Left lung (tissue), 10 donors: Measurements from ENCODE around the gene TRRAP. TPM values are rescaled to one million over a fixed set of nuclear protein-coding genes. Genes with fewer than 3 reads are reported as not detected.

Experiments
- ATAC-seq: fragments of 200-7000 bp; cut with Tn5 transposase; one replicate; pipeline ENCODE4 v1.9.1; 2020; ENCODE audit warnings: moderate library complexity
- DNase-seq, 4 donors: peaks; one replicate each; pipeline ENCODE4 v3.0.0-alpha.2; 2013 to 2020
- H3K27ac ChIP-seq, 2 donors: fragments of 200-600 bp; sonication (generic) in 1 of 2; one replicate each; pipeline versions ENCODE4 v1.5.0 to v1.8.0; 2020 to 2021
- H3K27me3 ChIP-seq, 2 donors: fragments of 200-600 bp; sonication (generic) in 1 of 2; one replicate each; pipeline versions ENCODE4 v1.5.0 to v1.8.0; 2020 to 2021
- H3K36me3 ChIP-seq, 2 donors: fragments of 200-600 bp; sonication (generic) in 1 of 2; one replicate each; pipeline versions ENCODE4 v1.5.0 to v1.8.0; 2020 to 2021
- H3K4me1 ChIP-seq, 2 donors: fragments of 200-600 bp; one replicate each; pipeline ENCODE4 v1.8.0; 2021
- H3K4me3 ChIP-seq, 2 donors: fragments of 200-600 bp; sonication (generic) in 1 of 2; one replicate each; pipeline versions ENCODE4 v1.5.0 to v1.8.0; 2020 to 2021; ENCODE audit warnings: mild to moderate bottlenecking in 1 of 2
- H3K9me3 ChIP-seq, 2 donors: fragments of 200-600 bp; sonication (generic) in 1 of 2; one replicate each; pipeline versions ENCODE4 v1.5.0 to v1.8.0; 2020 to 2021
- intact Hi-C, 2 donors: fragments of 100-400 bp; cut with DNase I; formaldehyde crosslinking; loops; one replicate each; pipeline versions ENCODE4 v1.11.2 to v1.14.2; 2022
- polyA plus RNA-seq, 6 donors: library from polyadenylated mRNA; unstranded; fragments of 120-200 nt; gene quantifications; one replicate each; pipeline ENCODE4 v1.2.1, GENCODE V29; 2013; ENCODE audit not compliant: insufficient read length in 6 of 6
- total RNA-seq, 2 donors: library from RNA; stranded (reverse); fragmentation: NEBNext Ultra II Directional; extraction: Animal tissue kit (Norgen Biotek cat#: 25700); gene quantifications; one replicate each; pipeline ENCODE4 v1.2.1, GENCODE V29; 2021
- TF ChIP-seq, protein P1 (sequence below), 2 donors: fragments of 200-600 bp; sonication (generic) in 1 of 2; IDR thresholded peaks; one replicate each; pipeline versions ENCODE4 v1.5.0 to v1.8.0; 2021; ENCODE audit warnings: antibody characterized with exemption in 2 of 2
- donor health status: DM: no; HTN: yes; CAD: no.
- donor health status: DM: no; HTN: no; CAD: no.

TRRAP gene
- total and polyA plus RNA-seq, 8 donors = 32.5 to 40.5 (median 38.2) TPM

DNA sequence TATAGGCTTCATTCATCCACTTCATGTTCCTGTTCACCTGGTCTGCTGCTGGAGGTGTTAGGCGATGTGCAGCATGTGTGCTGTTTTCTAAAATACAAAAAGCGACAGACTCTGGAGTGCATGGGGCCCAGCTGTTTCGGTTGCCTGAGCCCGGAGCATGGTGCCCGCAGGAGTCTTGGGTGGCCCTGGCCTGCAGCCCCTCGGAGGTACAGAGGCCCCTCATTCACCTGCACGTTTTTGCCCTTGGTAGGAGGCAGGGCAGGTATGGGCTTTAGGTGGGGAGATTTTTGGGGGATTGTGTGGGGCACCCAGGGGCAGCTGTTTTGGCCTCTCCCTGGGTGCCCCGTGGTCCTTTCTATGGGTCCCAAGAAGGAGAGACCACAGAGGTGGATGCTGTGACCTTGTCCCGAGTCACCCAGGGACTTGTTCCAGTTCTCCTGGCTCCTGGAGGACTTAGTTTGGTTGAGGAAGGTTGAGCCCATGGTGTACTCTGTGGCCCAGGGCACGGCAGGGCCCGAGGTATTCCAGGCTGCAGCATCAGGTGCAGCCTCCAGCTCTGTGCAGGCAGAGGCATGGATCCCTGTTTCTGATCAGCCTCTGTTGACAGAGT lies 130.7 kb downstream of the TRRAP start:
- Histone ChIP-seq H3K4me3 (no peak overlapping the region), H3K9me3 (no peaks in the 10 kb centered on the region), H3K4me1 (no peaks in the 10 kb centered on the region), H3K36me3 (peaks cover 0 to 99% of the 10 kb centered on the region in 2 donors), H3K27ac (no peak overlapping the region), H3K27me3 (no peaks in the 10 kb centered on the region)
- intact Hi-C loops = no loop called here
- TF ChIP-seq, protein P1, sequence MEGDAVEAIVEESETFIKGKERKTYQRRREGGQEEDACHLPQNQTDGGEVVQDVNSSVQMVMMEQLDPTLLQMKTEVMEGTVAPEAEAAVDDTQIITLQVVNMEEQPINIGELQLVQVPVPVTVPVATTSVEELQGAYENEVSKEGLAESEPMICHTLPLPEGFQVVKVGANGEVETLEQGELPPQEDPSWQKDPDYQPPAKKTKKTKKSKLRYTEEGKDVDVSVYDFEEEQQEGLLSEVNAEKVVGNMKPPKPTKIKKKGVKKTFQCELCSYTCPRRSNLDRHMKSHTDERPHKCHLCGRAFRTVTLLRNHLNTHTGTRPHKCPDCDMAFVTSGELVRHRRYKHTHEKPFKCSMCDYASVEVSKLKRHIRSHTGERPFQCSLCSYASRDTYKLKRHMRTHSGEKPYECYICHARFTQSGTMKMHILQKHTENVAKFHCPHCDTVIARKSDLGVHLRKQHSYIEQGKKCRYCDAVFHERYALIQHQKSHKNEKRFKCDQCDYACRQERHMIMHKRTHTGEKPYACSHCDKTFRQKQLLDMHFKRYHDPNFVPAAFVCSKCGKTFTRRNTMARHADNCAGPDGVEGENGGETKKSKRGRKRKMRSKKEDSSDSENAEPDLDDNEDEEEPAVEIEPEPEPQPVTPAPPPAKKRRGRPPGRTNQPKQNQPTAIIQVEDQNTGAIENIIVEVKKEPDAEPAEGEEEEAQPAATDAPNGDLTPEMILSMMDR (IDR thresholded peaks at IDR 0.05) = no peak
- DNase-seq = peak in 1 of 4 donors; percentile 45
- no peak for ATAC-seq

DNA sequence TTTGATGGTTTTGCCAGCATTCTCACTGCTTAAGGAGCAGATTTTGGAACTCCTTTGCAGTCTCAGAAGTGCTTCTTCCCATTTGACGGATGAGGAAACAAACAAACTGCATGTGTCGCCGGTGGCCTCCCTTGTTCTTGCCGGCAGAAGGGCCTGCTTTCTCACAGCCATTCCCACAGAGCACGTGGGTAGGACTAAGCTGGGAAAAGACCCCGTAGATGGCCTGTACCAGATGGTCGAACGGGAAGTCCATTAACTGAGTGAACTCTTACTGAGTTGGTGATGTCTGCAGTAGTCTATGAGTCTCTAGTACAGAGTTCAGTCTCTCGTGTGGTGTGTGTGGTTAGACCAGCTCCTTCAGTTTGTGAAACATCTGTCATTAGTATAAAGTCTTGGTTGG lies 131.9 kb downstream of the TRRAP start:
- H3K36me3 ChIP-seq = peaks cover 0 to 99% of the 10 kb centered on the region in 2 donors
- intact Hi-C loops = no loop called here
- no peak for ATAC-seq

DNA sequence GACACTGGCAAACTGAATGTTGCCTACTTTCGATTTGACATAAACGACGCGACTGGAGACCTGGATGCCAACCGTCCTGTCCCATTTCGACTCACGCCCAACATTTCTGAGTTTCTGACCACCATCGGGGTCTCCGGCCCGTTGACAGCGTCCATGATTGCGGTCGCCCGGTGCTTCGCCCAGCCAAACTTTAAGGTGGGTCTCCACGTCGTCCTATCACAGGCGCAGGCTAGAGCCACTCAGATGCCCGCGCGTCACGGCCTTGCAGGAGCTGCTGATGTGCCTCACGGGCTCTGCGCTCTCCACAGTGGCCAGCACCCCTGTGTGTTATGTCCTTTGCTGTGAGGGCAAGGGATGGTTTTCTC lies 133.0 kb downstream of the TRRAP start:
- intact Hi-C loops = no loop called here
- peak in 1 of 4 donors; percentile 65 for DNase-seq

More for the DNA sequence above, 131.9 kb downstream of the TRRAP start:
- Histone ChIP-seq H3K9me3 (no peaks in the 10 kb centered on the region), H3K27ac (no peak overlapping the region), H3K4me1 (no peaks in the 10 kb centered on the region), H3K27me3 (no peaks in the 10 kb centered on the region), H3K4me3 (no peak overlapping the region)
- DNase-seq = peak in 1 of 4 donors; percentile 14
- TF ChIP-seq, protein P1 (IDR thresholded peaks at IDR 0.05) = no peak

DNA sequence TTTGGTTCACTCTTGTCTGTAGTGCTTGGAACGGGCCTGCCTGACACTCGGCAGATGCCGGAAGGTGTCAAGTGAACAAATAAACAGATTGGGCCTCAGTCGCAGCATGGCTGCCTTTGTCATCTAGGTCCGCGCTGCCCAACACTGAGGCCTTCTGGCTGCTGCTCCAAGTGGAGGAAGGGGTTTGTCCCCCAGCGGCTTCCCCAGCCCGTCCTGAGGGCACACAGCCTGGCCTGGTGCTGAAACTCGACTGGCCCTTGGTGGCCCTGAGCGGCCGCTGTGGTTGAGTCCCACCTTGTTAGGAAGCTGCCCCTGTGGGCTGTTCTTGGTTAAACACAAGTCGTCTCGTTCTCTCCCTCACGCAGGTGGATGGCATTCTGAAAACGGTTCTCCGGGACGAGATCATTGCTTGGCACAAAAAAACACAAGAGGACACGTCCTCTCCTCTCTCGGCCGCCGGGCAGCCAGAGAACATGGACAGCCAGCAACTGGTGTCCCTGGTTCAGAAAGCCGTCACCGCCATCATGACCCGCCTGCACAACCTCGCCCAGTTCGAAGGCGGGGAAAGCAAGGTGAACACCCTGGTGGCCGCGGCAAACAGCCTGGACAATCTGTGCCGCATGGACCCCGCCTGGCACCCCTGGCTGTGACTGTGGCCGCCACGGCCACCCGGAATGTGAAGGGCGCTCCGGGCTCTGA lies 133.5 kb downstream of the TRRAP start:
- Histone ChIP-seq H3K27me3 (no peaks in the 10 kb centered on the region), H3K4me3 (no peak overlapping the region), H3K9me3 (no peaks in the 10 kb centered on the region), H3K27ac (no peak overlapping the region), H3K36me3 (peaks cover 0 to 94% of the 10 kb centered on the region in 2 donors), H3K4me1 (no peaks in the 10 kb centered on the region)
- TF ChIP-seq, protein P1 (IDR thresholded peaks at IDR 0.05) = no peak
- intact Hi-C loops = no loop called here
- peak in 1 of 4 donors; percentile 68 for DNase-seq
- ATAC-seq = no peak

More for the DNA sequence above, 133.0 kb downstream of the TRRAP start:
- ATAC-seq = no peak
- Histone ChIP-seq H3K27ac (no peak overlapping the region), H3K27me3 (no peaks in the 10 kb centered on the region), H3K4me1 (no peaks in the 10 kb centered on the region), H3K36me3 (peaks cover 0 to 99% of the 10 kb centered on the region in 2 donors), H3K9me3 (no peaks in the 10 kb centered on the region), H3K4me3 (no peak overlapping the region)
- TF ChIP-seq, protein P1 (IDR thresholded peaks at IDR 0.05) = no peak

DNA sequence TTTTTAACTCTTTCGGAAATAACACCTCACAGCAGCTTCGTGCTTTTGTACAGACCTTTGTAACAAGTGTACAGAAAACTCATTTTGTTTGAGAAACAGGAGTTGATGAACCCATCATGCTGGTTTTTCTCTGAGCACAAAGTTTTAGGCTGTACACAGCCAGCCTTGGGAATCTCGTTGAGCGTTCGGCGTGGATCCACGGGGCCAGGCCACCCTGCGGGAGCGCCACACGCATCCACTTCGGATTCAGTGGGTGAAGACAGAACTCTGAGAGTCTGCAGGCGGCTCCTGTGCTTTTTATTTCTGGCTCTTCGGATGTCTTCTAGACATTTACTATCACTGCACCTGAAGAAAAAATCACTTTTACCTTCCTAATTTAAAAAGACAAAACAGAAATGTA lies 134.4 kb downstream of the TRRAP start:
- no peaks in the 10 kb centered on the region for H3K4me1 ChIP-seq

More for the DNA sequence above, 134.4 kb downstream of the TRRAP start:
- intact Hi-C loops = no loop called here
- no peak for ATAC-seq
- H3K9me3 ChIP-seq = no peaks in the 10 kb centered on the region
- no peaks in the 10 kb centered on the region for H3K27me3 ChIP-seq
- H3K36me3 ChIP-seq = peaks cover 0 to 87% of the 10 kb centered on the region in 2 donors
- TF ChIP-seq, protein P1 (IDR thresholded peaks at IDR 0.05) = no peak
- DNase-seq = peak in 1 of 4 donors; percentile 28
- H3K4me3 ChIP-seq = no peak overlapping the region
- no peak overlapping the region for H3K27ac ChIP-seq
